Thyroid gland (tissue), 4 donors: Measurements from ENCODE around the gene CCDC183.

Experiments used
- POLR2A ChIP-seq, 2 donors: fragments of 450-650 bp; IDR thresholded peaks; one replicate each; pipeline ENCODE4 v1.6.1; 2017; ENCODE audit warnings: antibody characterized with exemption in 2 of 2, mild to moderate bottlenecking in 2 of 2, moderate library complexity in 1 of 2
- TF ChIP-seq, protein P1 (sequence below), 6 experiments: fragments of 200-600 bp in 3 of 6; fragments of 450-650 bp in 3 of 6; sonication (generic) in 3 of 6; IDR thresholded peaks; one replicate each; pipeline ENCODE4 v1.5.1; 2016 to 2019; ENCODE audit warnings: antibody characterized with exemption in 6 of 6, mild to moderate bottlenecking in 2 of 6, inconsistent platforms in 1 of 6, moderate library complexity in 1 of 6

- no peak for TF ChIP-seq POLR2A (IDR thresholded peaks at IDR 0.05)
- TF ChIP-seq, protein P1, sequence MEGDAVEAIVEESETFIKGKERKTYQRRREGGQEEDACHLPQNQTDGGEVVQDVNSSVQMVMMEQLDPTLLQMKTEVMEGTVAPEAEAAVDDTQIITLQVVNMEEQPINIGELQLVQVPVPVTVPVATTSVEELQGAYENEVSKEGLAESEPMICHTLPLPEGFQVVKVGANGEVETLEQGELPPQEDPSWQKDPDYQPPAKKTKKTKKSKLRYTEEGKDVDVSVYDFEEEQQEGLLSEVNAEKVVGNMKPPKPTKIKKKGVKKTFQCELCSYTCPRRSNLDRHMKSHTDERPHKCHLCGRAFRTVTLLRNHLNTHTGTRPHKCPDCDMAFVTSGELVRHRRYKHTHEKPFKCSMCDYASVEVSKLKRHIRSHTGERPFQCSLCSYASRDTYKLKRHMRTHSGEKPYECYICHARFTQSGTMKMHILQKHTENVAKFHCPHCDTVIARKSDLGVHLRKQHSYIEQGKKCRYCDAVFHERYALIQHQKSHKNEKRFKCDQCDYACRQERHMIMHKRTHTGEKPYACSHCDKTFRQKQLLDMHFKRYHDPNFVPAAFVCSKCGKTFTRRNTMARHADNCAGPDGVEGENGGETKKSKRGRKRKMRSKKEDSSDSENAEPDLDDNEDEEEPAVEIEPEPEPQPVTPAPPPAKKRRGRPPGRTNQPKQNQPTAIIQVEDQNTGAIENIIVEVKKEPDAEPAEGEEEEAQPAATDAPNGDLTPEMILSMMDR (IDR thresholded peaks at IDR 0.05): no peak
These were observed 52.4 kb downstream of the CCDC183 start for GRCh38 chr9:136848393-136849037.
